ENCODE data around the gene C5orf47. TPM values are rescaled to one million over a fixed set of nuclear protein-coding genes. Genes with fewer than 3 reads are reported as not detected.

The C5orf47 gene
- total RNA-seq, 4 donors from 2014 or later: not detected

DNA sequence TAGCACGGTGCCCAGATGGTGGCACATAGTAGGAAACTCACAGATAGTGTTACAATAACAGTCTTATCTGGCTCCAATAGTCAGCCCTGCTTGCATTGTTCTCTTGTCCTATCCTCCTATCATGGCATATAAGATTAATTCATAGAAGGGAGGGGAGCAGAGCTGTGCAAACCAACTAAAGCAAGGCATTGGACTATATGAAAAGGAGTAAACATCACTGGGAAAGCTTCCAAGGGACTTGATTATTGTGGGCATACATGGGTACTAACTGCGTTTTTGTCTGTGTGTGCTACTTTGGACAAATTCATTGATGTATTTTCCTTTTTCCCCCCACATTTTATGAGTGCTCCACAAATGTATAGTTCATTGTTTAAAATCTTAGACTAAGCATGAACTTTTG lies 43.8 kb upstream of the C5orf47 start:
- Histone ChIP-seq H3K27me3 (no peaks in the 10 kb centered on the region), H3K9me3 (no peaks in the 10 kb centered on the region), H3K27ac (no peak overlapping the region), H3K4me1 (peaks cover 0 to 16% (median 0%) of the 10 kb centered on the region in 4 donors), H3K4me3 (no peak overlapping the region), H3K36me3 (peaks cover 0 to 52% (median 14%) of the 10 kb centered on the region in 3 donors)
- DNase-seq (ENCODE audit: low spot score in 2 of 2): no peak
- TF ChIP-seq POLR2A (IDR thresholded peaks at IDR 0.05) (no peak), EP300 (IDR thresholded peaks at IDR 0.05) (no peak)
- TF ChIP-seq, protein P1, sequence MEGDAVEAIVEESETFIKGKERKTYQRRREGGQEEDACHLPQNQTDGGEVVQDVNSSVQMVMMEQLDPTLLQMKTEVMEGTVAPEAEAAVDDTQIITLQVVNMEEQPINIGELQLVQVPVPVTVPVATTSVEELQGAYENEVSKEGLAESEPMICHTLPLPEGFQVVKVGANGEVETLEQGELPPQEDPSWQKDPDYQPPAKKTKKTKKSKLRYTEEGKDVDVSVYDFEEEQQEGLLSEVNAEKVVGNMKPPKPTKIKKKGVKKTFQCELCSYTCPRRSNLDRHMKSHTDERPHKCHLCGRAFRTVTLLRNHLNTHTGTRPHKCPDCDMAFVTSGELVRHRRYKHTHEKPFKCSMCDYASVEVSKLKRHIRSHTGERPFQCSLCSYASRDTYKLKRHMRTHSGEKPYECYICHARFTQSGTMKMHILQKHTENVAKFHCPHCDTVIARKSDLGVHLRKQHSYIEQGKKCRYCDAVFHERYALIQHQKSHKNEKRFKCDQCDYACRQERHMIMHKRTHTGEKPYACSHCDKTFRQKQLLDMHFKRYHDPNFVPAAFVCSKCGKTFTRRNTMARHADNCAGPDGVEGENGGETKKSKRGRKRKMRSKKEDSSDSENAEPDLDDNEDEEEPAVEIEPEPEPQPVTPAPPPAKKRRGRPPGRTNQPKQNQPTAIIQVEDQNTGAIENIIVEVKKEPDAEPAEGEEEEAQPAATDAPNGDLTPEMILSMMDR (IDR thresholded peaks at IDR 0.05): no peak
- WGBS, 2 donors: 74 to 80% methylated on average over 2 of the region's 2 CpGs

DNA sequence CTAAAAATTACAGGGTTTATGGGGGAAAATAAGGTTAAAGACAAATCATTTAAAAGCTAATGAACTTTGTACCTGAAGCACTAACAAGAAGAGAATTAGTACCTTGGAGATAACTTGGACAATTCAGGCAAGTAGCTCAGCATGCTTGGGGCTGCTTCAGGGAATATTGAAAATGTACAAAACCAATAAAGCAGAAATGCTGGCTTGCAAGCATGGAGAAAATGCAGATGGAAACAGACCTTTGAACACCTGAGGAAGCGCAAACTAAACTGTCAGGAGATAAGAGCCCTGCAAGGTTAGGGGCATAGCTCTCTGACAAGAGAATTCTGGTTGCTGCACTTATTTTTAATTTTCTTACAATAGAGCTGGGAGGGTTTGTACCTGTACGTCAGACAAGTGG lies 42.6 kb upstream of the C5orf47 start:
- Histone ChIP-seq H3K27ac (no peak overlapping the region), H3K36me3 (peaks cover 0 to 64% (median 14%) of the 10 kb centered on the region in 3 donors), H3K4me1 (peaks cover 0 to 13% (median 0%) of the 10 kb centered on the region in 4 donors), H3K27me3 (no peaks in the 10 kb centered on the region), H3K9me3 (no peaks in the 10 kb centered on the region), H3K4me3 (no peak overlapping the region)
- TF ChIP-seq, protein P1 (IDR thresholded peaks at IDR 0.05): no peak
- TF ChIP-seq POLR2A (IDR thresholded peaks at IDR 0.05): no peak
- no peak for TF ChIP-seq EP300 (IDR thresholded peaks at IDR 0.05)
- DNase-seq (ENCODE audit: low spot score in 2 of 2): no peak
- WGBS, 2 donors: 94 to 96% methylated on average over 2 of the region's 2 CpGs

DNA sequence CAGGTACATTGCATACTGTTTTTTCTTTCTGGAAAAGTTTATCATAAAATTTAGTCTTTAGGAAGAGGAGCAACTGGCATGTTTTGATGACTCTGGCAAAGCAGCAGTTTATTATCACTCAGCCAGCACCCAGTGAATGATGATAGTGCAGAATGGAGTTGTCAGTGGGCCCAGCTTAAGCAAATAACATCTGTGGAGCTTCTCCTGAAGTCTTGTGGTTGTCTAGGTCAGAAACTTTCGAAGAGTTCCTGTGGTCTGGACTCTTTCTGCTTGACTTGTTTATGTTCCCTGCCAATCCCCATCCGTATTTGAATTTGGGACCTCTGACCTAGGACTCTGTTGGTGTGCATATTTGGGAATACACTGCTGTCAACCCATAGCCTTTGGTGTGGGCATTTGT lies 38.1 kb upstream of the C5orf47 start:
- 61 to 82% methylated on average over 2 of the region's 2 CpGs for WGBS, 2 donors
- no peak for DNase-seq (ENCODE audit: low spot score in 2 of 2)
- Histone ChIP-seq H3K4me3 (no peak overlapping the region), H3K4me1 (no peaks in the 10 kb centered on the region), H3K36me3 (peaks cover 0 to 94% (median 19%) of the 10 kb centered on the region in 3 donors), H3K27ac (no peak overlapping the region), H3K27me3 (no peaks in the 10 kb centered on the region), H3K9me3 (no peaks in the 10 kb centered on the region)
- TF ChIP-seq POLR2A (IDR thresholded peaks at IDR 0.05): no peak
- TF ChIP-seq, protein P1 (IDR thresholded peaks at IDR 0.05): no peak
- TF ChIP-seq EP300 (IDR thresholded peaks at IDR 0.05): no peak

DNA sequence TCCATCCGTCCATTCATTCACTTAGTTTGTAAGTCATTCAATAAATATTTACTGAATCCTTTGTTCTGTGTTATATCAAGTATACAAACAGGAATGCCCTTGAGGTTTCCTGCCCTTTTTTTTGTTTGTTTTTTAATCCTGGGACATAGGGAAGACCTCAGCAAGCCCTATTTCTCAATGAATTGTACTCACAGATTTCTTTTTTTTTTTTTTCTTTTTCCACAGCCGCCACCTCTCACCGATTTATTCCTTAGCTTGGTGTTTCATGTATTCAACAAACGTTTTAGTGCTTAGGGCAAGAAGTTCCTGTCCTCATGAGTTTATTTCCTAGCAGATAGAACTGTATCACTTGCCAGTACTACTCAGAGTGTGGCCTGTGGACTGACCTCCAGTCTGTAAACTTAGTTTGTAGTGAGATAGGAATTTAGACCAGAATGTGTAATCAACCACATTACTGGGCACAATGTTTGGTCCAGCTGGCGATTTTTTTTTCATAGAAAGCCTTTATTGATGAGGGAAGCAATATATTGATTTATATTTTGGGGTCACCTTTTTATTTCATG lies 35.4 kb upstream of the C5orf47 start:
- DNase-seq (ENCODE audit: low spot score in 2 of 2): no peak
- no peaks in the 10 kb centered on the region for H3K27me3 ChIP-seq
- H3K9me3 ChIP-seq: no peaks in the 10 kb centered on the region
- H3K36me3 ChIP-seq: peaks cover 0 to 86% (median 14%) of the 10 kb centered on the region in 3 donors
- H3K27ac ChIP-seq: no peak overlapping the region
- H3K4me3 ChIP-seq: no peak overlapping the region
- TF ChIP-seq POLR2A (IDR thresholded peaks at IDR 0.05) (no peak), EP300 (IDR thresholded peaks at IDR 0.05) (no peak)
- TF ChIP-seq, protein P1 (IDR thresholded peaks at IDR 0.05): no peak
- WGBS, 2 donors: 70 to 74% methylated on average over 5 of the region's 5 CpGs
- H3K4me1 ChIP-seq: no peaks in the 10 kb centered on the region

DNA sequence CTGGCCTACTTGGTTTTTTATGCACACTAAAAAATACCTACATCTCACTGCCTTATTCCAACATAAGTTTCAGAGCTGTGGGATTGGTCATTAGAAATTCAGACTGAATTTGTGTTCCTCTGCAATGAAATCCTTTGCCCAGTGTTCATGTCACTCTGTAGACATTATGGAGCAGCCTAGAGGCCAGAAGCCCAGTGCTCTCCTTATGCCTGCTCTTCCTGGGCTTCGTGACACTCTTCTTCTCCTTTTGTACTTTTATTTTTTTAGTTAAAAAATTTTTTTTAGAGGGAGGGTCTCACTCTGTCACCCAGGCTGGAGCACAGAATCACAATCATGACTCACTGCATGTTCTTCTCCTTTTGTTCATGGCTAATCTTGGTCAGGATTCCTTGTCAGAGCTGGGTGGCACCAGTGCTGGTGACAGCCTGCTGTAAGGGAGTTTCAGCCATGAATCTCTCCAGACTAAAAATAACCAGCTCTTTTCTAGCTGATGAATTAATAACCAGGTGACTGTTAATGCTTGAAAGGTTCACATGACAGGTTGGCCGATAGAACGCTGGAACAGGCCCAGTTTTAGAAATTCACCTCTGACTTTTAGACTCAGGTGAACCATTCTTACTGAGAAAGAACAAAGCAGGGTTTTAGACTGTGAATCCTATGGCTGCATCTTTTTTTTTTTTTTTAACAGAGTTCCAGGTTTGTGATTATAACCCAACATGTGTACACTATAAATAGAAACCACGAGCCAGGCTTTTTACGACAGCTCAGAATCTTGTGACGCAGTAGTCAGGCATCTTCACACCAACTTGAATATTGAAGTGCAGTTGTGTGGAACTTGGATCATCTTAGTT lies 34.1 kb upstream of the C5orf47 start:
- TF ChIP-seq, protein P1 (IDR thresholded peaks at IDR 0.05): no peak
- TF ChIP-seq POLR2A (IDR thresholded peaks at IDR 0.05): no peak
- no peak for TF ChIP-seq EP300 (IDR thresholded peaks at IDR 0.05)
- DNase-seq (ENCODE audit: low spot score in 2 of 2): no peak
- 76 to 84% methylated on average over 6 of the region's 6 CpGs for WGBS, 2 donors
- H3K4me1 ChIP-seq: no peaks in the 10 kb centered on the region
- no peaks in the 10 kb centered on the region for H3K9me3 ChIP-seq
- peaks cover 0 to 74% (median 14%) of the 10 kb centered on the region in 3 donors for H3K36me3 ChIP-seq
- no peak overlapping the region for H3K27ac ChIP-seq
- no peaks in the 10 kb centered on the region for H3K27me3 ChIP-seq
- no peak overlapping the region for H3K4me3 ChIP-seq
